ENCODE measurements around the gene RHOBTB3. TPM values are rescaled to one million over a fixed set of nuclear protein-coding genes. Genes with fewer than 3 reads are reported as not detected.

RHOBTB3 gene
- polyA plus RNA-seq, 4 donors = 5.8 to 42.2 (median 12.1) TPM

DNA sequence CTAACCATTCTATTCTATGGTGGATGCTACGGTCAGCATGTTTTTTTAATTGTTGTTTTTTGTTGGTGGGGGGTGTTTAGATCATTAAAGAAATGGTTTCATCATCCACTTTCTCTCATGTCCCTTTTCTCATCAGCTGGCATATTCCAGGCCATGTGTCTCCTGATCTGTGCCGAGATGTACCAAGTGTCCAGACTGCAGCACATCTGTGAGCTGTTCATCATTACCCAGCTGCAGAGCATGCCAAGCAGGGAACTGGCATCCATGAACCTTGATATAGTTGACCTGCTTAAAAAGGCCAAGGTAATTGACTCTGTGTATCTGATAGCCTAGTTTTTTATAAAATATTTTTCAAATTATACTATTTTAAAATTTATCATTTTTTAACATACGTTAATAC, 52.5 kb downstream of the RHOBTB3 start:
- no peaks in the 10 kb centered on the region for H3K9me3 ChIP-seq (ENCODE audit: control insufficient read depth in 2 of 2, insufficient read depth in 1 of 2, low read depth in 1 of 2, low read length in 1 of 2)
- no peak overlapping the region for H3K27ac ChIP-seq (ENCODE audit: low read depth in 1 of 3, low read length in 2 of 3)
- H3K4me3 ChIP-seq (ENCODE audit: low read depth in 1 of 3, low read length in 3 of 3) = no peak overlapping the region
- DNase-seq = no peak
- WGBS, 3 donors = 94 to 97% (median 96%) methylated on average over 3 of the region's 3 CpGs
- no peak for FAIRE-seq
- no peaks in the 10 kb centered on the region for H3K4me1 ChIP-seq (ENCODE audit: control insufficient read depth in 3 of 3, insufficient read depth in 2 of 3, low read depth in 1 of 3, low read length in 2 of 3)
- H3K36me3 ChIP-seq (ENCODE audit: control insufficient read depth in 3 of 3, insufficient read depth in 2 of 3, low read depth in 1 of 3, low read length in 3 of 3) = peaks cover 0 to 22% (median 2%) of the 10 kb centered on the region in 3 donors
- no peaks in the 10 kb centered on the region for H3K27me3 ChIP-seq (ENCODE audit: control insufficient read depth in 3 of 3, insufficient read depth in 3 of 3, low read length in 3 of 3)

DNA sequence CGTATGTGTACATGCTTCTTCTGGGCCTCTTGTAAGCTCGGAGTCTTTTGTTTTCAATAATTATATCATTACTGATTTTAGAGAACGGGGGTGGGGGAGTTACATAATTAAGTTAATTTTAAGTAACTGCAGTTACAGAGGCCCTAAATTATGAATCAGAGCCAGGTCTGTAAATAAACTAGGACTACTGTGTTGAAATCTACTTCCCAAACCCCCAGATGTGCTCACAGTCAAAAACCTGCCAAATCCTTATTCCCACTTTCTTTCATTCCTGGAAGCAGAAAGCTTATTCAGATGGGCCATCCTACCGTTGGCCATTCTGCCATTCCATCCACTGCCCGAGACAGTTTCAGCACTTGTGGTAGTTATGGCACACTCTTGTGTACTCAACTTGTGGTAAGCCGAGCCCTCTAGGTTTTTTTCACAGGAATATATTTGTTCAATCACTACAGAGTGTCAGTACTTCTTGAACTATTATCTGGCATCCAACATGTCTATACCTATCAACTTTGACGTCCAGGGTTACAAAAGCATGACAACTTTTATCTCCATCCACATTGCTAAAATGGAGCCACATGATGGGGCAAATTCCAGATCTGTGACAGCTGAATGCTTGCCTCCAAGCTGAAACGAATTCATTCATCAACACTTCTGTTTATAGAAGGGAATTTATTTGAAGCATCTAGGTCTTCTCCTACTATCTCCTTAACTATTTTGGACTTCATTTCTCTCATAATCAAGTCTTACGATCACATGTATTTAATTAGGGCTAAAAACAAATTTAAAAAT, 53.6 kb downstream of the RHOBTB3 start:
- Histone ChIP-seq H3K4me3 (ENCODE audit: low read depth in 1 of 3, low read length in 3 of 3) (no peak overlapping the region), H3K9me3 (ENCODE audit: control insufficient read depth in 2 of 2, insufficient read depth in 1 of 2, low read depth in 1 of 2, low read length in 1 of 2) (no peaks in the 10 kb centered on the region), H3K4me1 (ENCODE audit: control insufficient read depth in 3 of 3, insufficient read depth in 2 of 3, low read depth in 1 of 3, low read length in 2 of 3) (peaks cover 0 to 4% (median 3%) of the 10 kb centered on the region in 3 donors), H3K27me3 (ENCODE audit: control insufficient read depth in 3 of 3, insufficient read depth in 3 of 3, low read length in 3 of 3) (no peaks in the 10 kb centered on the region), H3K27ac (ENCODE audit: low read depth in 1 of 3, low read length in 2 of 3) (no peak overlapping the region), H3K36me3 (ENCODE audit: control insufficient read depth in 3 of 3, insufficient read depth in 2 of 3, low read depth in 1 of 3, low read length in 3 of 3) (peaks cover 0 to 18% (median 2%) of the 10 kb centered on the region in 3 donors)
- no peak for FAIRE-seq
- WGBS, 3 donors = 88 to 93% (median 89%) methylated on average over 9 of the region's 9 CpGs
- no peak for DNase-seq

- H3K36me3 ChIP-seq (ENCODE audit: control insufficient read depth in 3 of 3, insufficient read depth in 2 of 3, low read depth in 1 of 3, low read length in 3 of 3) = peaks cover 0 to 20% (median 2%) of the 10 kb centered on the region in 3 donors
- peaks cover 3 to 12% (median 6%) of the 10 kb centered on the region in 3 donors for H3K4me1 ChIP-seq (ENCODE audit: control insufficient read depth in 3 of 3, insufficient read depth in 2 of 3, low read depth in 1 of 3, low read length in 2 of 3)
- H3K4me3 ChIP-seq (ENCODE audit: low read depth in 1 of 3, low read length in 3 of 3) = no peak overlapping the region
- 94 to 99% (median 97%) methylated on average over 3 of the region's 3 CpGs for WGBS, 3 donors
- no peaks in the 10 kb centered on the region for H3K27me3 ChIP-seq (ENCODE audit: control insufficient read depth in 3 of 3, insufficient read depth in 3 of 3, low read length in 3 of 3)
- DNase-seq (no peak), FAIRE-seq (no peak)
- no peaks in the 10 kb centered on the region for H3K9me3 ChIP-seq (ENCODE audit: control insufficient read depth in 2 of 2, insufficient read depth in 1 of 2, low read depth in 1 of 2, low read length in 1 of 2)
- no peak overlapping the region for H3K27ac ChIP-seq (ENCODE audit: low read depth in 1 of 3, low read length in 2 of 3)
These were observed 55.8 kb downstream of the RHOBTB3 start for GRCh38 chr5:95786821-95787418.

DNA sequence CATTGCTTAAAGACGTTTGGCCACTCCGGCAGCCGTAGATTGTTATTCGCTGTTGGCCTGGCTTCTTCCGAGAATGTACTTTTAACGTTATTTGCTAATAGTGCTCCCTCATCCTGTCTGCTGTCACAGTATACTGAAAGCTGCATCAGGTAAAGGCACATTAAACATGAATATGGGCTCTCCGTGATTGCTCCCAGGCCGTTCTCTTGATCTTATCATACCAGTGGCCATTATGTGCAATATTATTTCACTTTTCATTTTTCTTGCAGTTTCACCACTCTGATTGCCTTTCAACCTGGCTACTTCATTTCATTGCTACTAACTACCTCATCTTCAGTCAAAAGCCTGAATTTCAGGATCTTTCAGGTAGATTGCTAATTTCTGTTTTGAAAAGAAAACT, 57.4 kb downstream of the RHOBTB3 start:
- no peak overlapping the region for H3K4me3 ChIP-seq (ENCODE audit: low read depth in 1 of 3, low read length in 3 of 3)
- no peak for FAIRE-seq
- peaks cover 3 to 12% (median 8%) of the 10 kb centered on the region in 3 donors for H3K4me1 ChIP-seq (ENCODE audit: control insufficient read depth in 3 of 3, insufficient read depth in 2 of 3, low read depth in 1 of 3, low read length in 2 of 3)
- 89 to 93% (median 90%) methylated on average over 8 of the region's 8 CpGs for WGBS, 3 donors
- peaks cover 0 to 23% (median 3%) of the 10 kb centered on the region in 3 donors for H3K36me3 ChIP-seq (ENCODE audit: control insufficient read depth in 3 of 3, insufficient read depth in 2 of 3, low read depth in 1 of 3, low read length in 3 of 3)
- H3K27me3 ChIP-seq (ENCODE audit: control insufficient read depth in 3 of 3, insufficient read depth in 3 of 3, low read length in 3 of 3) = no peaks in the 10 kb centered on the region
- DNase-seq = no peak
- no peak overlapping the region for H3K27ac ChIP-seq (ENCODE audit: low read depth in 1 of 3, low read length in 2 of 3)
- no peaks in the 10 kb centered on the region for H3K9me3 ChIP-seq (ENCODE audit: control insufficient read depth in 2 of 2, insufficient read depth in 1 of 2, low read depth in 1 of 2, low read length in 1 of 2)

DNA sequence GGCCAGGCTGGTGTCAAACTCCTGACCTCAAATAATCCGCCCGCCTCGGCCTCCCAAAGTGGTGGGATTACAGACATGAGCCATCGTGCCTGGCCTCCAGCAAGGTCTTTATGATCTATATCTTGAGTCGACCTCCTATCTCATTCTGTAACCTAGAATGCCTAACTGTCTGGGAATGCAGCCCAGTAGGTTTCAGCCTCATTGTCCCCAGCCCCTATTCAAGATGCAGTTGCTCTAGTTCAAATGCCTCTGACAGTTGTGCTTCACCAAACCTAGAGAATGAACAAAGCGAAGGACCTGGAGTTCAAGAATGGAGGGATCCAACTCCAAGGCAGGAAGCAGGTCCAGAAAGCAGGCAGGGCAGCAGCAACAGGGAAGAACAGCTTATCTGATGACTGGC, 60.6 kb downstream of the RHOBTB3 start:
- FAIRE-seq = no peak
- WGBS, 3 donors = 86 to 92% (median 88%) methylated on average over 6 of the region's 6 CpGs
- no peaks in the 10 kb centered on the region for H3K27me3 ChIP-seq (ENCODE audit: control insufficient read depth in 3 of 3, insufficient read depth in 3 of 3, low read length in 3 of 3)
- no peaks in the 10 kb centered on the region for H3K9me3 ChIP-seq (ENCODE audit: control insufficient read depth in 2 of 2, insufficient read depth in 1 of 2, low read depth in 1 of 2, low read length in 1 of 2)
- no peak overlapping the region for H3K27ac ChIP-seq (ENCODE audit: low read depth in 1 of 3, low read length in 2 of 3)
- H3K36me3 ChIP-seq (ENCODE audit: control insufficient read depth in 3 of 3, insufficient read depth in 2 of 3, low read depth in 1 of 3, low read length in 3 of 3) = peaks cover 2 to 24% (median 7%) of the 10 kb centered on the region in 3 donors
- peaks cover 3 to 12% (median 8%) of the 10 kb centered on the region in 3 donors for H3K4me1 ChIP-seq (ENCODE audit: control insufficient read depth in 3 of 3, insufficient read depth in 2 of 3, low read depth in 1 of 3, low read length in 2 of 3)
- H3K4me3 ChIP-seq (ENCODE audit: low read depth in 1 of 3, low read length in 3 of 3) = no peak overlapping the region
- no peak for DNase-seq

DNA sequence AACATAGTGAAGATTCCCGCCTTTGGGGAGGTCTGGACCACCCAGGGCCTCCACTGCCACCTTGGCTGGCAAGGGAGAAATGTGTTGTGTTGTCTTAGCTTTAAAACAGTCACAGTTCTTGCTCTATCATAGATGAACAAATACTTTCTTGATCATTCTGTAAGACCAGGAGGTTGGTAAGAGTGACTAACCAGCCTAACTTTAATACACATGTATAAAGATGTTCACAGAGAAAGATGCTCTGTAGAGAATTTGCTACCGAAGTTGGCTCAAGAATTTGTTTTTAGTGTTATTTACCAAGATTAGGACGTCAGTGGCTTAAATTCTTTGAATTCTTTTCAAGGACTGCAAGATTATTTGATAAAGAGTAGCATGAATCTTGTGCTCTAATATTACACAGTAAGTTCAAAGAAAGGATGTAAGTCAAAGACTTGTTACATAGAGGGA, 63.0 kb downstream of the RHOBTB3 start:
- DNase-seq (no peak), FAIRE-seq (no peak)
- Histone ChIP-seq H3K36me3 (ENCODE audit: control insufficient read depth in 3 of 3, insufficient read depth in 2 of 3, low read depth in 1 of 3, low read length in 3 of 3) (peaks cover 2 to 24% (median 8%) of the 10 kb centered on the region in 3 donors), H3K9me3 (ENCODE audit: control insufficient read depth in 2 of 2, insufficient read depth in 1 of 2, low read depth in 1 of 2, low read length in 1 of 2) (no peaks in the 10 kb centered on the region), H3K4me1 (ENCODE audit: control insufficient read depth in 3 of 3, insufficient read depth in 2 of 3, low read depth in 1 of 3, low read length in 2 of 3) (peaks cover 3 to 16% (median 8%) of the 10 kb centered on the region in 3 donors), H3K27ac (ENCODE audit: low read depth in 1 of 3, low read length in 2 of 3) (no peak overlapping the region), H3K4me3 (ENCODE audit: low read depth in 1 of 3, low read length in 3 of 3) (no peak overlapping the region), H3K27me3 (ENCODE audit: control insufficient read depth in 3 of 3, insufficient read depth in 3 of 3, low read length in 3 of 3) (no peaks in the 10 kb centered on the region)
- WGBS, 3 donors = 68 to 74% (median 71%) methylated on average over 3 of the region's 3 CpGs

DNA sequence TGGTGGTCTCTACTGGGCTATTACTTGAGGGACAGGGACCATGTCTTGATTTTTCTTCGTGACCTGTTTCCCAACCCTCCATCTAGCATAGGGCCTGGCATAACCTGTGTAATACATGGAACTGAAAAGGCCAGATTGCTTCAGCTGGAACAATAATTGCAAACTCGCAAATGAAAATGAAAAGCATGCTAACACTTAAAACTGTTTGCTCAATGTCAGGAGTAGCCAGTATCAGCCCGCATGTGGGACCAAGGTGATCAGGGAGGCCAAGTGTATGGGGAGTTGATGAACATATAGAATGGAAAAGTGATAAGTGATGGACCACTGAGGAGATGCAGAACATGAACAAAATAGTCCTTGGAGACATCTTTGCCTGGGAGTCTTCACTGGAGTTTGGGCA, 66.2 kb downstream of the RHOBTB3 start:
- no peaks in the 10 kb centered on the region for H3K9me3 ChIP-seq (ENCODE audit: control insufficient read depth in 2 of 2, insufficient read depth in 1 of 2, low read depth in 1 of 2, low read length in 1 of 2)
- FAIRE-seq (no peak), DNase-seq (no peak)
- 94 to 97% (median 95%) methylated on average over 3 of the region's 3 CpGs for WGBS, 3 donors
- H3K27ac ChIP-seq (ENCODE audit: low read depth in 1 of 3, low read length in 2 of 3) = no peak overlapping the region
- H3K4me1 ChIP-seq (ENCODE audit: control insufficient read depth in 3 of 3, insufficient read depth in 2 of 3, low read depth in 1 of 3, low read length in 2 of 3) = peaks cover 0 to 25% (median 3%) of the 10 kb centered on the region in 3 donors
- H3K36me3 ChIP-seq (ENCODE audit: control insufficient read depth in 3 of 3, insufficient read depth in 2 of 3, low read depth in 1 of 3, low read length in 3 of 3) = peaks cover 2 to 11% (median 8%) of the 10 kb centered on the region in 3 donors
- no peaks in the 10 kb centered on the region for H3K27me3 ChIP-seq (ENCODE audit: control insufficient read depth in 3 of 3, insufficient read depth in 3 of 3, low read length in 3 of 3)
- no peak overlapping the region for H3K4me3 ChIP-seq (ENCODE audit: low read depth in 1 of 3, low read length in 3 of 3)

DNA sequence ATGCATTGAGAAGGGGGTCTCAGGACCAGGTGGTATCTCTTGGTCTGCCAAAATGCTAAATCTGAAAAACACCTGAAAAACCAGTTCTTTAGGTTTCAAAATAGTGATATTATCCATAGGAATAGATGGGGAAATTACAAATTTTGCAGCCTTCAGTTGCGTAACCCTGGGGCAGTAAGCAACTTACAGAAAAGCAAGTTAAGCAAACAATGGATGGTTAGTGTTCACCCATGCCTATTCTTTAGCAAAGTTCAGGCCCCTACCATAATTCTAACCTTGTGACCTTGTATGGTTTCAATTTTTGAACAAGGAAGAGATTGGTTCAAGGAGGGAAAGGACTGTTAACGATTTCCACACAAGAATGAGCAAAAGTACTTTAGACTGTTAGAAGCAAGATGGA, 66.9 kb downstream of the RHOBTB3 start:
- DNase-seq = no peak
- Histone ChIP-seq H3K27ac (ENCODE audit: low read depth in 1 of 3, low read length in 2 of 3) (no peak overlapping the region), H3K27me3 (ENCODE audit: control insufficient read depth in 3 of 3, insufficient read depth in 3 of 3, low read length in 3 of 3) (no peaks in the 10 kb centered on the region), H3K4me3 (ENCODE audit: low read depth in 1 of 3, low read length in 3 of 3) (no peak overlapping the region), H3K4me1 (ENCODE audit: control insufficient read depth in 3 of 3, insufficient read depth in 2 of 3, low read depth in 1 of 3, low read length in 2 of 3) (peaks cover 0 to 32% (median 7%) of the 10 kb centered on the region in 3 donors), H3K36me3 (ENCODE audit: control insufficient read depth in 3 of 3, insufficient read depth in 2 of 3, low read depth in 1 of 3, low read length in 3 of 3) (peaks cover 2 to 11% (median 8%) of the 10 kb centered on the region in 3 donors), H3K9me3 (ENCODE audit: control insufficient read depth in 2 of 2, insufficient read depth in 1 of 2, low read depth in 1 of 2, low read length in 1 of 2) (no peaks in the 10 kb centered on the region)
- FAIRE-seq = no peak
- 97 to 98% (median 97%) methylated on average over 2 of the region's 2 CpGs for WGBS, 3 donors

All from small intestine (tissue), 7 donors.